HepG2 (cell line): ENCODE measurements around the gene GPR31. TPM values are rescaled to one million over a fixed set of nuclear protein-coding genes. Genes with fewer than 3 reads are reported as not detected.

ENCODE experiments used
- AKAP8 ChIP-seq: sonication (generic); formaldehyde crosslinking; IDR thresholded peaks from 2 replicates; pipeline ENCODE4 v1.5.1; 2020; ENCODE audit warnings: mild to moderate bottlenecking, missing genetic modification reagents
- BCLAF1 ChIP-seq: fragments of 450-650 bp; IDR thresholded peaks from 2 replicates; pipeline ENCODE4 v1.6.1; 2017; ENCODE audit warnings: mild to moderate bottlenecking
- BHLHE40 ChIP-seq: IDR thresholded peaks from 2 replicates; pipeline ENCODE4 v1.6.1; 2011; ENCODE audit warnings: low read length, improper control_type of control experiment
- BORCS8-MEF2B ChIP-seq: sonication (generic); formaldehyde crosslinking; IDR thresholded peaks from 2 replicates; pipeline ENCODE4 v1.8.0; 2022; ENCODE audit warnings: mild to moderate bottlenecking, missing genetic modification reagents
- GMEB2 ChIP-seq: IDR thresholded peaks from 2 replicates; pipeline ENCODE4 v1.6.1; 2016; ENCODE audit warnings: missing biosample characterization, missing genetic modification reagents, low read depth
- GPN1 ChIP-seq: sonication (generic); formaldehyde crosslinking; IDR thresholded peaks from 2 replicates; pipeline ENCODE4 v1.5.1; 2020; ENCODE audit warnings: missing genetic modification reagents, borderline replicate concordance
- HIC2 ChIP-seq: sonication (generic); formaldehyde crosslinking; IDR thresholded peaks from 2 replicates; pipeline ENCODE4 v1.9.0; 2022; ENCODE audit warnings: low read depth, missing genetic modification reagents
- JARID2 ChIP-seq: sonication (generic); formaldehyde crosslinking; IDR thresholded peaks from 2 replicates; pipeline ENCODE4 v1.8.1; 2023; ENCODE audit warnings: missing genetic modification reagents, inconsistent platforms; ENCODE audit not compliant: insufficient replicate concordance
- MAFK ChIP-seq, 2 experiments: IDR thresholded peaks in 1 of 2; conservative IDR thresholded peaks in 1 of 2; 2 replicates each; pipeline ENCODE4 v1.6.1; 2011; ENCODE audit warnings: improper control_type of control experiment in 2 of 2, low read length in 2 of 2
- NR3C1 ChIP-seq: sonication (generic); formaldehyde crosslinking; IDR thresholded peaks from 2 replicates; pipeline ENCODE4 v1.4.0; 2020; ENCODE audit warnings: missing genetic modification reagents
- POGZ ChIP-seq: sonication (generic); formaldehyde crosslinking; IDR thresholded peaks from 2 replicates; pipeline ENCODE4 v1.4.0; 2020; ENCODE audit warnings: mild to moderate bottlenecking, missing genetic modification reagents
- RFXAP ChIP-seq: sonication (generic); formaldehyde crosslinking; IDR thresholded peaks from 2 replicates; pipeline ENCODE4 v1.4.0; 2020; ENCODE audit warnings: missing genetic modification reagents, borderline replicate concordance
- SMAD3 ChIP-seq: sonication (generic); formaldehyde crosslinking; IDR thresholded peaks from 2 replicates; pipeline ENCODE4 v1.4.0; 2020; ENCODE audit warnings: missing genetic modification reagents
- TOE1 ChIP-seq: sonication (generic); formaldehyde crosslinking; IDR thresholded peaks from 2 replicates; pipeline ENCODE4 v1.4.0; 2020; ENCODE audit warnings: mild to moderate bottlenecking, missing genetic modification reagents
- WIZ ChIP-seq: sonication (generic); formaldehyde crosslinking; IDR thresholded peaks from 2 replicates; pipeline ENCODE4 v1.5.1; 2020; ENCODE audit warnings: mild to moderate bottlenecking, missing genetic modification reagents
- XRCC5 ChIP-seq: fragments of 200-400 bp; formaldehyde crosslinking; optimal IDR thresholded peaks from 2 replicates; pipeline ENCODE3; 2017; ENCODE audit warnings: mild to moderate bottlenecking, low read length
- ZNF296 ChIP-seq: sonication (generic); formaldehyde crosslinking; conservative IDR thresholded peaks from 2 replicates; pipeline ENCODE4 v1.5.0; 2020; ENCODE audit warnings: mild to moderate bottlenecking, missing genetic modification reagents
- ZNF367 ChIP-seq: sonication (generic); formaldehyde crosslinking; IDR thresholded peaks from 2 replicates; pipeline ENCODE4 v1.4.0; 2020; ENCODE audit warnings: missing genetic modification reagents, borderline replicate concordance
- ZNF432 ChIP-seq: sonication (generic); formaldehyde crosslinking; IDR thresholded peaks from 2 replicates; pipeline ENCODE4 v1.5.0; 2020; ENCODE audit warnings: missing genetic modification reagents, mild to moderate bottlenecking, borderline replicate concordance
- ZNF615 ChIP-seq: sonication (generic); formaldehyde crosslinking; IDR thresholded peaks from 2 replicates; pipeline ENCODE4 v1.5.0; 2020; ENCODE audit warnings: mild to moderate bottlenecking, missing genetic modification reagents, borderline replicate concordance
- polyA plus RNA-seq, 8 experiments: library from polyadenylated mRNA; depleted of rRNA in 3 of 8; stranded (reverse) in 7 of 8; unstranded in 1 of 8; fragments of >200 nt; fragmentation: Illumina TruSeq in 4 of 8; extraction: Trizol in 4 of 8; gene quantifications; 2 replicates each; pipeline versions ENCODE4 v1.2.1 to v1.2.3, GENCODE V29; 2011 to 2016; ENCODE audit warnings: low read depth in 4 of 8, missing spikeins in 1 of 8, mixed read lengths in 1 of 8; ENCODE audit not compliant: insufficient read depth in 1 of 8
- total RNA-seq, 5 experiments: library from RNA; depleted of rRNA; stranded (reverse); fragments of >200 nt; fragmentation: Illumina TruSeq; extraction: Trizol; gene quantifications; 2 replicates each; pipeline ENCODE4 v1.2.3, GENCODE V29; 2016; ENCODE audit warnings: low read depth in 1 of 5

Gene GPR31
- total and polyA plus RNA-seq, 2 of the 13 experiments (the other 11 are each of a cell fraction or from before 2014, with no cell fraction given) = not detected

- no peak for TF ChIP-seq ZNF367 (CRISPR knock-in tag)
- no peak for TF ChIP-seq BCLAF1
- TF ChIP-seq BORCS8-MEF2B (CRISPR knock-in tag) = no peak
- no peak for TF ChIP-seq GMEB2 (CRISPR knock-in tag)
- TF ChIP-seq ZNF615 (CRISPR knock-in tag) = no peak
- no peak for TF ChIP-seq XRCC5
- TF ChIP-seq MAFK (conservative IDR thresholded peaks at IDR 0.05 in 1 of 2, IDR thresholded peaks at IDR 0.05 in 1 of 2; ENCODE audit: low read length in 2 of 2) = no peak
- TF ChIP-seq AKAP8 = 0 out of 2 replicates have a peak, but pooled peaks have one; percentile 23
- no peak for TF ChIP-seq RFXAP (CRISPR knock-in tag)
- TF ChIP-seq ZNF296 = no peak
- no peak; the same call in none of the 2 replicates for TF ChIP-seq BHLHE40
- TF ChIP-seq NR3C1 (CRISPR knock-in tag) = no peak
- TF ChIP-seq JARID2 (CRISPR knock-in tag) = no peak
- peak; percentile 80 for TF ChIP-seq SMAD3 (CRISPR knock-in tag)
- no peak for TF ChIP-seq GPN1 (CRISPR knock-in tag)
- peak; percentile 79 for TF ChIP-seq POGZ (CRISPR knock-in tag)
- TF ChIP-seq HIC2 (CRISPR knock-in tag) = peak; percentile 74; the same call in 1 of the 2 replicates
- TF ChIP-seq ZNF432 (CRISPR knock-in tag) = no peak
- no peak for TF ChIP-seq WIZ (CRISPR knock-in tag)
- TF ChIP-seq TOE1 (CRISPR knock-in tag) = no peak
These were observed 26.8 kb downstream of the GPR31 start (continued) for GRCh38 chr6:167130712-167131684.
